ENCODE measurements around the gene PCBP4.
"Not testable (repeated sequence)": the region's sequence is repeated elsewhere in the genome, so short reads cannot be mapped to it uniquely, and the experiment has no call there.

The PCBP4 gene

GRCh38 chr3:51997935-51998596, 30.8 kb upstream of the PCBP4 start:
- TF ChIP-seq Cebpa-rat (IDR thresholded peaks at IDR 0.05): no peak

GRCh38 chr3:51997172-51997571, 29.9 kb upstream of the PCBP4 start:
- H3K27me3 ChIP-seq: no peaks in the 10 kb centered on the region
- TF ChIP-seq Cebpa-rat (IDR thresholded peaks at IDR 0.05): no peak

More at GRCh38 chr3:51997935-51998596, 30.8 kb upstream of the PCBP4 start:
- Histone ChIP-seq H3K4me1 (peaks cover 20 to 52% (median 39%) of the 10 kb centered on the region in 10 experiments), H3K9ac (peak overlapping the region in 2 of 11 experiments; percentile 10 to 51; a peak in 3 of 22 replicates), H3K27me3 (no peaks in the 10 kb centered on the region), H3K36me3 (peaks cover 20 to 23% (median 22%) of the 10 kb centered on the region in 11 experiments), H3K27ac (no peak overlapping the region), H3K9me3 (replicated peaks in 1 of 11) (no peaks in the 10 kb centered on the region), H3K4me3 (no peak overlapping the region), H3K4me2 (no peak overlapping the region), H4K20me1 (peaks cover 12 to 20% (median 17%) of the 10 kb centered on the region in 11 experiments; a peak in 18 of 22 replicates)

GRCh38 chr3:51995346-51996163, 28.3 kb upstream of the PCBP4 start, which contains the start of gene RPL29:
TSS of gene RPL29 (minus strand) at chr3:51995895. CDS start at chr3:51995461, 434 bp downstream.
- no peaks in the 10 kb centered on the region for H3K27me3 ChIP-seq
- peaks cover 37 to 48% (median 44%) of the 10 kb centered on the region in 10 experiments for H3K4me1 ChIP-seq
- H3K9ac ChIP-seq: peak within 1 kb of the TSS; percentile 94 to 99 (median 97)
- H3K4me2 ChIP-seq: peak within 1 kb of the TSS; percentile 97 to 100 (median 100)
- peaks cover 33 to 45% (median 39%) of the 10 kb centered on the region in 11 experiments; a peak in 21 of 22 replicates for H4K20me1 ChIP-seq
- peak within 1 kb of the TSS; percentile 85 to 98 (median 95) for H3K27ac ChIP-seq
- H3K36me3 ChIP-seq: peaks cover 40 to 45% (median 42%) of the 10 kb centered on the region in 11 experiments
- H3K9me3 ChIP-seq (replicated peaks in 1 of 11): no peaks in the 10 kb centered on the region
- H3K4me3 ChIP-seq: peak within 1 kb of the TSS; percentile 75 to 97 (median 90)
- TF ChIP-seq Cebpa-rat (IDR thresholded peaks at IDR 0.05): no peak

More at GRCh38 chr3:51997172-51997571, 29.9 kb upstream of the PCBP4 start:
- 0 out of 22 replicates have a peak overlapping the region, but pooled peaks of 1 of the 11 experiments have one; percentile 30 for H3K9ac ChIP-seq
- H4K20me1 ChIP-seq: peaks cover 20 to 29% (median 26%) of the 10 kb centered on the region in 11 experiments; a peak in 20 of 22 replicates
- no peak overlapping the region for H3K4me3 ChIP-seq
- H3K4me2 ChIP-seq: no peak overlapping the region
- no peak overlapping the region for H3K27ac ChIP-seq
- peaks cover 28 to 52% (median 46%) of the 10 kb centered on the region in 10 experiments for H3K4me1 ChIP-seq
- H3K36me3 ChIP-seq: peaks cover 29 to 32% (median 31%) of the 10 kb centered on the region in 11 experiments
- no peaks in the 10 kb centered on the region for H3K9me3 ChIP-seq (replicated peaks in 1 of 11)

GRCh38 chr3:51994530-51994929, 27.3 kb upstream of the PCBP4 start:
- Histone ChIP-seq H4K20me1 (peaks cover 35 to 56% (median 48%) of the 10 kb centered on the region in 11 experiments; a peak in 21 of 22 replicates), H3K4me2 (peak overlapping the region; percentile 97 to 100 (median 100)), H3K36me3 (peaks cover 40 to 51% (median 42%) of the 10 kb centered on the region in 11 experiments), H3K4me3 (peak overlapping the region; percentile 75 to 97 (median 90)), H3K27ac (peak overlapping the region; percentile 85 to 98 (median 95)), H3K4me1 (peaks cover 37 to 46% (median 38%) of the 10 kb centered on the region in 10 experiments), H3K27me3 (no peaks in the 10 kb centered on the region), H3K9ac (peak overlapping the region; percentile 94 to 99 (median 97)), H3K9me3 (replicated peaks in 1 of 11) (no peaks in the 10 kb centered on the region)
- no peak for TF ChIP-seq Cebpa-rat (IDR thresholded peaks at IDR 0.05)

- peaks cover 35 to 64% (median 57%) of the 10 kb centered on the region in 11 experiments; a peak in 21 of 22 replicates for H4K20me1 ChIP-seq
- peaks cover 40 to 51% (median 42%) of the 10 kb centered on the region in 11 experiments for H3K36me3 ChIP-seq
- H3K27me3 ChIP-seq; H3K9me3 ChIP-seq (replicated peaks in 1 of 11): not testable (repeated sequence)
- peaks cover 37 to 46% (median 38%) of the 10 kb centered on the region in 10 experiments for H3K4me1 ChIP-seq
- peak overlapping the region; percentile 97 to 100 (median 100) for H3K4me2 ChIP-seq
- peak overlapping the region; percentile 94 to 99 (median 97); a peak in 21 of 22 replicates for H3K9ac ChIP-seq
- H3K27ac ChIP-seq: peak overlapping the region in 5 of 11 experiments; percentile 91 to 96 (median 95); a peak in 8 of 22 replicates
- peak overlapping the region in 9 of 10 experiments; percentile 81 to 97 (median 90); a peak in 16 of 20 replicates for H3K4me3 ChIP-seq
These were observed 26.4 kb upstream of the PCBP4 start for GRCh38 chr3:51993657-51994056.

- H3K9me3 ChIP-seq (replicated peaks in 1 of 11): no peaks in the 10 kb centered on the region
- H3K4me1 ChIP-seq: peaks cover 37 to 46% (median 38%) of the 10 kb centered on the region in 10 experiments
- peaks cover 40 to 51% (median 42%) of the 10 kb centered on the region in 11 experiments for H3K36me3 ChIP-seq
- peak overlapping the region; percentile 65 to 100 (median 100) for H3K4me2 ChIP-seq
- H3K4me3 ChIP-seq: peak overlapping the region in 6 of 10 experiments; percentile 19 to 94 (median 66); a peak in 8 of 20 replicates
- no peak for TF ChIP-seq Cebpa-rat (IDR thresholded peaks at IDR 0.05)
- peaks cover 35 to 79% (median 60%) of the 10 kb centered on the region in 11 experiments; a peak in 21 of 22 replicates for H4K20me1 ChIP-seq
- H3K9ac ChIP-seq: peak overlapping the region; percentile 7 to 99 (median 72); a peak in 18 of 22 replicates
- H3K27ac ChIP-seq: peak overlapping the region in 10 of 11 experiments; percentile 3 to 96 (median 49); a peak in 13 of 22 replicates
- no peaks in the 10 kb centered on the region for H3K27me3 ChIP-seq
These were observed 24.9 kb upstream of the PCBP4 start for GRCh38 chr3:51992017-51992682.

GRCh38 chr3:51990501-51990971, 23.3 kb upstream of the PCBP4 start:
- peaks cover 40 to 51% (median 42%) of the 10 kb centered on the region in 11 experiments for H3K36me3 ChIP-seq
- H3K4me2 ChIP-seq; H3K9me3 ChIP-seq (replicated peaks in 1 of 11); H3K4me3 ChIP-seq; H3K27me3 ChIP-seq: not testable (repeated sequence)
- peak overlapping the region in 6 of 11 experiments; percentile 16 to 49 (median 30); a peak in 9 of 22 replicates for H3K27ac ChIP-seq
- H3K9ac ChIP-seq: peak overlapping the region in 4 of 11 experiments; percentile 13 to 23 (median 16); a peak in 2 of 22 replicates
- peaks cover 35 to 87% (median 60%) of the 10 kb centered on the region in 11 experiments; a peak in 21 of 22 replicates for H4K20me1 ChIP-seq
- peaks cover 37 to 46% (median 38%) of the 10 kb centered on the region in 10 experiments for H3K4me1 ChIP-seq

All from BLaER1 treated with 17β-estradiol and CSF1 and Interleukin-3, amounts not matched to agents 10 nM and 100 nM (cell line).